GM13977 (cell line): ENCODE measurements around the gene ZNF638.

ENCODE experiments used
- DNase-seq: peaks from one replicate; pipeline ENCODE4 v3.0.0; 2012; ENCODE audit warnings: low spot score
- in situ Hi-C: fragments of 300-500 bp; cut with MboI; formaldehyde crosslinking; loops from one replicate; pipeline ENCODE4 v1.12.0; 2022; ENCODE audit warnings: low sequenced_read_pairs, low pct_unique_long_range_greater_than_20kb, mixed read lengths, inconsistent platforms; ENCODE audit not compliant: unreplicated experiment
- TF ChIP-seq, protein P1 (sequence below): IDR thresholded peaks from 2 replicates; pipeline ENCODE4 v1.5.1; 2012; ENCODE audit warnings: mild to moderate bottlenecking, control low read depth; ENCODE audit not compliant: insufficient read depth; ENCODE audit errors: extremely low read depth, missing control alignments

Gene ZNF638

DNA sequence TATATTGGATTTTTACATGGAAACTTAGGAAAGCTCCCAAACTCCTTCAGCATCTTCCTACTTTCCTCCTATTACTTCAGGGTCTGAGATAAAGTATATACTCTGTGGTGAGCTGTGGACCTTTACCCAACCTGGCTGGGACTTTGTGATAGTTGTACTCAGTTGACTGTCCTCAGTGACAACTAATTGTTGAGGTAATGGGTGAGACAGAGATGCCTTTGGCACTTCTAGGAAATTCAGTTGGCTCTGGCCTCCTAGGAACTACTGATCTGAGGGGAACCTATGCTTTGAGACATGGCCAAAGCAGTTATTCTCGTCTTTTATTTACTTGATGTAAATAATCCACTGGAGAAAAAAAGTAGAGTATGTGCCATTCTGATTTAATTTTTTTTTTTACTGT, 39.4 kb upstream of the ZNF638 start:
- no peak for DNase-seq
- TF ChIP-seq, protein P1, sequence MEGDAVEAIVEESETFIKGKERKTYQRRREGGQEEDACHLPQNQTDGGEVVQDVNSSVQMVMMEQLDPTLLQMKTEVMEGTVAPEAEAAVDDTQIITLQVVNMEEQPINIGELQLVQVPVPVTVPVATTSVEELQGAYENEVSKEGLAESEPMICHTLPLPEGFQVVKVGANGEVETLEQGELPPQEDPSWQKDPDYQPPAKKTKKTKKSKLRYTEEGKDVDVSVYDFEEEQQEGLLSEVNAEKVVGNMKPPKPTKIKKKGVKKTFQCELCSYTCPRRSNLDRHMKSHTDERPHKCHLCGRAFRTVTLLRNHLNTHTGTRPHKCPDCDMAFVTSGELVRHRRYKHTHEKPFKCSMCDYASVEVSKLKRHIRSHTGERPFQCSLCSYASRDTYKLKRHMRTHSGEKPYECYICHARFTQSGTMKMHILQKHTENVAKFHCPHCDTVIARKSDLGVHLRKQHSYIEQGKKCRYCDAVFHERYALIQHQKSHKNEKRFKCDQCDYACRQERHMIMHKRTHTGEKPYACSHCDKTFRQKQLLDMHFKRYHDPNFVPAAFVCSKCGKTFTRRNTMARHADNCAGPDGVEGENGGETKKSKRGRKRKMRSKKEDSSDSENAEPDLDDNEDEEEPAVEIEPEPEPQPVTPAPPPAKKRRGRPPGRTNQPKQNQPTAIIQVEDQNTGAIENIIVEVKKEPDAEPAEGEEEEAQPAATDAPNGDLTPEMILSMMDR = no peak
- in situ Hi-C loops = no loop called here

DNA sequence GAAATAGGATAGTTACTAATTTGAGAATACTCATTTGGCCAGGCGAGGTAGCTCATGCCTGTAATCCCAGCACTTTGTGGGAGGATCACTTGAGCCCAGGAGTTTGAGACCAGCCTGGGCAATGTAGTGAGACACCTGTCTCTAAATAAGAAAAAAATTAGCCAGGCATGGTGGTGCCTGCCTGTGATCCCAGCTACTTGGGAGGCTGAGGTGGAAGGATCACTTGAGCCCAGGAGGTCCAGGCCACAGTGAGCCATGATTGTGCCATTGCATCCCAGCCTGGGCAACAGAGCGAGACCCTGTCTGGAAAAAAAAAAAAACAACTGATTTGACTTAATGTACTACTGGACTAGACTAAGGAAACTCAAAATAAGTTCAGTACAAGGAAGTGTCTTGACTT, 32.7 kb upstream of the ZNF638 start:
- in situ Hi-C loops = no loop called here
- no peak for DNase-seq
- TF ChIP-seq, protein P1 = no peak

DNA sequence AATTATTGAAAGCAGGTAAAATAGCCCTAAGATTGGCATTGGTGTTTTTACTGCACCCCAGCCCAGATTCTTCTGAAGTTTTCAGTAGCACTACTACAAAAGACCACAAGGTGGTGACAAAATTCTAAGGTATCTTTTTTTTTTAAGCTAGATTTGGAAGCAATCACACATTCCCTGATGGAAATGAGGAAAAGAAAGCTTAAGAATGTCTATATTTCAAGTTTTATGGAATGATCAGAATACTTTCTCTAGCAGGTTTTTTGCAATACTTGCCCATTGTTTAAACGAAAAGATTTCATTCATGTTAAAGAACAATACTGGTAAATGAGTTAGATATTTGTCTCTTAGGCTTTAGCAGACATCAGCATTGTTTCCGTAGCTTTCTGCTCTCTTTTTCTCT, 32.1 kb upstream of the ZNF638 start:
- DNase-seq = peak; percentile 50
- in situ Hi-C loops = no loop called here
- TF ChIP-seq, protein P1 = peak; percentile 55

DNA sequence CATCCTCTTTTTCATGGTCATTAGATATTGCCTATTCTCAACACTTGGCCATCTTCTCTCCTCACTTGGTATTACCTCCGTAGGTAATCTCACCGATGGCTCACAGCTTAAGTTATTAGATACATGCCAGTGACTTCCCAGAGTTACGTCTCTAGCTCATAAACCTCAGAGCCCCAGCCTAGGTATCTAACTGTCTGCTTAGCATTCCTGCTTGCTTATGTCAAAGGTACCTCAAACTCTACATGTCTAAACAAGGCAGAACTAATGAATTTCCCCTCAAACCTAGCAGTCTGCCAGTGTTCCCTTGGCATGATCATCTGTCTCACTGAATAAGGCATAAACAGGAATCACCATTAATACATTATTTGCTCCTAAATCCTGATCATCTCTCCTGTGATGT, 27.7 kb upstream of the ZNF638 start:
- TF ChIP-seq, protein P1 = no peak
- in situ Hi-C loops = loop anchor here (5.0 kb wide), 1 partner anchor 208 kb away; no protein-coding TSS in a partner anchor
- DNase-seq = no peak

DNA sequence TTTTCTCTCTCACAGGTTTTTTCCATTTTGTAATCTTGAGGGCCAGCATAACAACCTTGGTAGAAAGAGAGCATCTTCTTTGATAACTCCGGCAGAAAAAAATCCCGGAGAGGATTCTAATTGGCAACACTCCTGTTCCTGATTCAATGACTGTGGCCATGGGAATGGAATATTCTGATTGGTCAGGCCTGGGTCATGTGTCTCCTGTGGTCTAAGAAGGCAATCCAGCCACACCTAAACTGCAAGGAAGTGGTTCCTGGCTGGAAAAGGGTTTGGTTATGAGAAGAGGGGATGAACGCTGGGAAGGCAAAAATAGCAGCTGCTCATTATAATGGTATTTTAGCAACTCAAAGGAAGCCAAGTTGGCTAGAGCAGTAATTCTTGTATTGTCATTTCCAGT, 24.8 kb upstream of the ZNF638 start:
- in situ Hi-C loops = no loop called here
- DNase-seq = no peak
- TF ChIP-seq, protein P1 = no peak

DNA sequence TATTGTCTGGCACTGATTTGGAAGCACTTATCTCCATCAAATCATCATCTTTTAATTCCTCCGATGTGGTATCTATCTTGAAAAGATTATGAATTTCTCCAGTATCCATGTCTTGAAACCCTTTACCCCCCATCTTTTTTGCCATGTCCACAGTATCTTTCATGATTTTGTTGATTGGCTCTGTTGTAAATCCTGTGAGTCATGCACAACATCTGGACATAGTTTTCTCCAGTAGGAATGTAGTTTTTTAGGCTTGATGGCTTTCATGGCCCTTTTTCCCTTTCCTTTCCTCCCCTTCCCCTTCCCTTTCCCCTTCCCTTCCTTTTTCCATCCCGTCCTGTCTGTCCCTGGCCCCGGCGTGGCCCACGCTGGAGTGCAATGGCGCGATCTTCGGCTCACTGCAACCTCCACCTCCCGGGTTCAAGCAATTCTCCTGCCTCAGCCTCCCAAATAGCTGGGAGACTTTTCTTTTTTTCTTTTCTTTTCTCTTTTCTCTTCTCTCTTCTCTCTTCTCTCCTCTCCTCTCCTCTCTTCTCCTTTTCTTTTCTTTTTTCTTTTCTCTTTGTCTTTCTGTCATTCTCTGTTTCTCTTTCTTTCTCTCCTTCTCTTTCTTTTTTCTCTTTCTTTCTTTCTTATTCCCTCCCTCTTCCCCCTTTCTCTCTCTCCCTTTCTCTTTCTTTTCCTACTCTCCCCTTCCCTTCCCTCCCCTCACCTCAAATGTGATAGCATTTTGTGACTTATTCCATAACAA, 18.4 kb upstream of the ZNF638 start:
- in situ Hi-C loops = no loop called here
- no peak for DNase-seq

More for the DNA sequence above, 18.4 kb upstream of the ZNF638 start:
- TF ChIP-seq, protein P1 = no peak
